ENCODE data around the gene AACS. TPM values are rescaled to one million over a fixed set of nuclear protein-coding genes. Genes with fewer than 3 reads are reported as not detected.
"Not testable (repeated sequence)": the region's sequence is repeated elsewhere in the genome, so short reads cannot be mapped to it uniquely, and the experiment has no call there.

Gene AACS
- total RNA-seq, 1 experiment from 2014 or later = 31.3 TPM

DNA sequence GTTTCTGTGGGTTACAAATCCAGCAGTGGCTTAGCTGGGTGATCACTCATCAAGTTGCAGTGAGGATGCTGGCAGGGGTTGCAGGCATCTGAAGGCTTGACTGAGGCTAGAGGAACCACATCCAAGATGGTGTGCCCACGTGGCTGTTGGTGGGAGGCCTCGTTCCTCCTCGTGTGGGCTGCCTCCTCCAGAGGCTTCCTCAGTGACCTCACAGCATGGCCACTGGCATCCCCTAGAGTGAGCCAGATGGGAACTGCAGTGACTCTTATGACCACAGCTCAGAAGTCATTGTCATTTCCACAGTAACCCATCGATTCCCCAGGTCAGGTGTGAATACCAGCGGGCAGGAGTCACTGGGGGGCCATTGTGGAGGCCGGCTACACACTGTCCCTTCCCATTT, 17.8 kb downstream of the AACS start:
- no peaks in the 10 kb centered on the region for H3K9me3 Mint-ChIP-seq (ENCODE audit: unreplicated experiment)
- no peak for TF ChIP-seq CTCF (IDR thresholded peaks at IDR 0.05; ENCODE audit: insufficient read depth in 1 of 2, low read depth in 1 of 2, low read length in 1 of 2, severe bottlenecking in 1 of 2, unreplicated experiment in 1 of 2)
- H3K4me1 Mint-ChIP-seq (ENCODE audit: low read depth, unreplicated experiment) = no peaks in the 10 kb centered on the region
- Histone ChIP-seq H3K4me3 (ENCODE audit: low read depth, low read length) (no peak overlapping the region), H3K4me1 (no peaks in the 10 kb centered on the region), H3K27me3 (replicated peaks; ENCODE audit: control insufficient read depth, insufficient read depth, low read length) (no peaks in the 10 kb centered on the region; the same call in 1 of the 2 replicates), H3K36me3 (ENCODE audit: control insufficient read depth, insufficient read depth, low read length) (peaks cover 3% of the 10 kb centered on the region; the same call in 1 of the 2 replicates), H3K9me3 (no peaks in the 10 kb centered on the region)
- ChIA-PET POLR2A (no interaction called here), CTCF (no interaction called here)
- H3K4me3 Mint-ChIP-seq (ENCODE audit: unreplicated experiment) = no peak overlapping the region
- H3K36me3 Mint-ChIP-seq (ENCODE audit: insufficient read depth, unreplicated experiment) = peaks cover 52% of the 10 kb centered on the region
- H3K27ac Mint-ChIP-seq (ENCODE audit: unreplicated experiment) = no peak overlapping the region
- no peak for DNase-seq
- no TSS peak for BruUV-seq (replicated peaks)
- no peaks in the 10 kb centered on the region for H3K27me3 Mint-ChIP-seq (ENCODE audit: insufficient read depth, unreplicated experiment)
- intact Hi-C loops (cut with micrococcal nuclease; ENCODE audit: unreplicated experiment) = no loop called here

GRCh38 chr12:125088199-125088598, 23.0 kb downstream of the AACS start:
- CTCF ChIA-PET; H3K27me3 ChIP-seq (replicated peaks; ENCODE audit: control insufficient read depth, insufficient read depth, low read length); H3K27me3 Mint-ChIP-seq (ENCODE audit: insufficient read depth, unreplicated experiment); H3K4me1 Mint-ChIP-seq (ENCODE audit: low read depth, unreplicated experiment); DNase-seq; BruUV-seq (replicated peaks); H3K27ac Mint-ChIP-seq (ENCODE audit: unreplicated experiment); H3K9me3 ChIP-seq; intact Hi-C loops (cut with micrococcal nuclease; ENCODE audit: unreplicated experiment); H3K4me3 Mint-ChIP-seq (ENCODE audit: unreplicated experiment); H3K4me3 ChIP-seq (ENCODE audit: low read depth, low read length); H3K9me3 Mint-ChIP-seq (ENCODE audit: unreplicated experiment); H3K36me3 ChIP-seq (ENCODE audit: control insufficient read depth, insufficient read depth, low read length); POLR2A ChIA-PET: not testable (repeated sequence)
- H3K36me3 Mint-ChIP-seq (ENCODE audit: insufficient read depth, unreplicated experiment) = peaks cover 22% of the 10 kb centered on the region
- H3K4me1 ChIP-seq = peaks cover 15% of the 10 kb centered on the region

GRCh38 chr12:125089083-125089482, 23.8 kb downstream of the AACS start:
- POLR2A ChIA-PET = no interaction called here
- H3K9me3 ChIP-seq = no peaks in the 10 kb centered on the region
- intact Hi-C loops (cut with micrococcal nuclease; ENCODE audit: unreplicated experiment) = no loop called here
- peaks cover 21% of the 10 kb centered on the region for H3K36me3 Mint-ChIP-seq (ENCODE audit: insufficient read depth, unreplicated experiment)
- H3K4me1 ChIP-seq = peaks cover 22% of the 10 kb centered on the region
- peaks cover 1% of the 10 kb centered on the region; the same call in 1 of the 2 replicates for H3K36me3 ChIP-seq (ENCODE audit: control insufficient read depth, insufficient read depth, low read length)
- H3K4me1 Mint-ChIP-seq (ENCODE audit: low read depth, unreplicated experiment) = peaks cover 9% of the 10 kb centered on the region
- CTCF ChIA-PET = no interaction called here
- no peaks in the 10 kb centered on the region; the same call in 1 of the 2 replicates for H3K27me3 ChIP-seq (replicated peaks; ENCODE audit: control insufficient read depth, insufficient read depth, low read length)
- no peak for TF ChIP-seq CTCF (IDR thresholded peaks at IDR 0.05; ENCODE audit: insufficient read depth in 1 of 2, low read depth in 1 of 2, low read length in 1 of 2, severe bottlenecking in 1 of 2, unreplicated experiment in 1 of 2)
- H3K4me3 ChIP-seq (ENCODE audit: low read depth, low read length) = no peak overlapping the region
- H3K27ac Mint-ChIP-seq (ENCODE audit: unreplicated experiment) = no peak overlapping the region
- no peak for DNase-seq
- no peaks in the 10 kb centered on the region for H3K27me3 Mint-ChIP-seq (ENCODE audit: insufficient read depth, unreplicated experiment)
- no peak overlapping the region for H3K4me3 Mint-ChIP-seq (ENCODE audit: unreplicated experiment)
- no TSS peak for BruUV-seq (replicated peaks)
- no peaks in the 10 kb centered on the region for H3K9me3 Mint-ChIP-seq (ENCODE audit: unreplicated experiment)

DNA sequence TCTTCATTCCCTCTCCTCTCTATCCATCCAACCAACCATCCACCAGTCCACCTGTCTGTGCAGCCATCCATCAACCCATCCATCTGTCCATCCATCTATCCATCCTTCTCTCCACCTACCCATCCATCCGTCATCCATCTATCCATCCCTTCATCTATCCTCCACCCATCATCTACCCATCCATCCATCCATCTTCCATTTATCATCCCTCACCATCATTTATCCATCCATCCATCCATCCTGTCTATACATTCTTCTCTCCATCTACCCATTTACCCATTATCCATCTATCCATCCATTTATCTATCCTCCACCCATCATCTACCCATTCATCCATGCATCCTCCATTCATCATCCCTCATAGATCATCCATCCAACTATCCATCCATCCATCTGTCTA, 24.4 kb downstream of the AACS start:
- no peaks in the 10 kb centered on the region for H3K9me3 Mint-ChIP-seq (ENCODE audit: unreplicated experiment)
- Histone ChIP-seq H3K4me1 (peaks cover 22% of the 10 kb centered on the region), H3K9me3 (no peaks in the 10 kb centered on the region), H3K36me3 (ENCODE audit: control insufficient read depth, insufficient read depth, low read length) (peaks cover 1% of the 10 kb centered on the region; the same call in 1 of the 2 replicates), H3K4me3 (ENCODE audit: low read depth, low read length) (no peak overlapping the region), H3K27me3 (replicated peaks; ENCODE audit: control insufficient read depth, insufficient read depth, low read length) (no peaks in the 10 kb centered on the region; the same call in 1 of the 2 replicates)
- ChIA-PET CTCF (no interaction called here), POLR2A (no interaction called here)
- H3K4me1 Mint-ChIP-seq (ENCODE audit: low read depth, unreplicated experiment) = peaks cover 9% of the 10 kb centered on the region
- intact Hi-C loops (cut with micrococcal nuclease; ENCODE audit: unreplicated experiment) = loop anchor here (5.0 kb wide), 1 partner anchor 113 kb away; no protein-coding TSS in a partner anchor
- no TSS peak for BruUV-seq (replicated peaks)
- DNase-seq = no peak
- H3K4me3 Mint-ChIP-seq (ENCODE audit: unreplicated experiment) = no peak overlapping the region
- peaks cover 16% of the 10 kb centered on the region for H3K36me3 Mint-ChIP-seq (ENCODE audit: insufficient read depth, unreplicated experiment)
- no peaks in the 10 kb centered on the region for H3K27me3 Mint-ChIP-seq (ENCODE audit: insufficient read depth, unreplicated experiment)
- H3K27ac Mint-ChIP-seq (ENCODE audit: unreplicated experiment) = no peak overlapping the region
- TF ChIP-seq CTCF (IDR thresholded peaks at IDR 0.05; ENCODE audit: insufficient read depth in 1 of 2, low read depth in 1 of 2, low read length in 1 of 2, severe bottlenecking in 1 of 2, unreplicated experiment in 1 of 2) = no peak
